SK-N-MC (cell line): ENCODE results near the gene CADPS2.

Experiments
- EZH2 ChIP-seq: fragments of 200-600 bp; sonication (generic); IDR thresholded peaks from one replicate; pipeline ENCODE4 v1.6.1; 2017; ENCODE audit warnings: antibody characterized with exemption
- FOXP2 ChIP-seq: optimal IDR thresholded peaks from 2 replicates; pipeline ENCODE3; 2011; ENCODE audit warnings: mild to moderate bottlenecking, moderate library complexity; ENCODE audit not compliant: insufficient read depth; ENCODE audit errors: extremely low read length, control extremely low read depth

DNA sequence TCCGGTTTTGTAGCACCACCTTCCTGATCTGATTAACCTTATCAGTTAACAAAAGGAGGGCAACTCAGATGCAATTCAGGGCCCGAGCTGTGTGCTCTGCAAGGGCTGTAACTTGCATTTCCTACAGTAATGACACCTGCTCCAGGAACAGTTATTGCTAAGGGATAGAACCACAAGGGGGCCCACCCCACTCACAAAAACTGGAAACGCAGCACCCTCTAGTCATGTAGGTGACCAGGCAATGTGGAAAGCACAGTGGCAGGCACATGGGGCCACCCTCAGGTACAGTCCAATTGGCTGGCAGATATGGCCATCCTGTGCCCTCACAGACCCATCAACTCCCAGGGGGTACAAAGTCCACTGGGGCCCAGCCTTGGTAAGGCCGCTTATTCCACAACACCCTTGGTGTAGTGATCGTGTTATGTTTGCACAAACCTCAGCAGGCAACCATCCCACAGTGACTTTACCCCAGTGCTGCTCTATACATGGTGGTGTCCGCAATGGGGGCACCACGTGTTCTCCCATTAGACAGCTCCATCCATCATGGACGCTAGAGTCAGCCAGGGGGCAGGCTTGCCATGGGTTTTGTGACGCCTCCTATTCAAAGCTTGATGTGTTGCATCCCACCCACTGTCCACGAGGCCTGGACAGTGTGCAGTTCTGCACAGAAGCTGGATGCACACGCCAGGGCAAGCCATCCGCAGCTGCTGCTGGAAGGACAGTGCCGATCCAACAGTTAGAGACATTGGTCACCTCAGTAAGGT is 196.7 kb downstream of the CADPS2 start:
- TF ChIP-seq EZH2 (no peak), FOXP2 (no peak)
